Kidney capillary endothelial cell (primary cell): ENCODE measurements around the gene C11orf71.

Experiments used
- DNase-seq: peaks from one replicate; pipeline ENCODE4 v3.0.0-alpha.2; 2018; ENCODE audit warnings: low spot score

The C11orf71 gene, protein sequence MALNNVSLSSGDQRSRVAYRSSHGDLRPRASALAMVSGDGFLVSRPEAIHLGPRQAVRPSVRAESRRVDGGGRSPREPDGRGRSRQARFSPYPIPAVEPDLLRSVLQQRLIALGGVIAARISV

DNA sequence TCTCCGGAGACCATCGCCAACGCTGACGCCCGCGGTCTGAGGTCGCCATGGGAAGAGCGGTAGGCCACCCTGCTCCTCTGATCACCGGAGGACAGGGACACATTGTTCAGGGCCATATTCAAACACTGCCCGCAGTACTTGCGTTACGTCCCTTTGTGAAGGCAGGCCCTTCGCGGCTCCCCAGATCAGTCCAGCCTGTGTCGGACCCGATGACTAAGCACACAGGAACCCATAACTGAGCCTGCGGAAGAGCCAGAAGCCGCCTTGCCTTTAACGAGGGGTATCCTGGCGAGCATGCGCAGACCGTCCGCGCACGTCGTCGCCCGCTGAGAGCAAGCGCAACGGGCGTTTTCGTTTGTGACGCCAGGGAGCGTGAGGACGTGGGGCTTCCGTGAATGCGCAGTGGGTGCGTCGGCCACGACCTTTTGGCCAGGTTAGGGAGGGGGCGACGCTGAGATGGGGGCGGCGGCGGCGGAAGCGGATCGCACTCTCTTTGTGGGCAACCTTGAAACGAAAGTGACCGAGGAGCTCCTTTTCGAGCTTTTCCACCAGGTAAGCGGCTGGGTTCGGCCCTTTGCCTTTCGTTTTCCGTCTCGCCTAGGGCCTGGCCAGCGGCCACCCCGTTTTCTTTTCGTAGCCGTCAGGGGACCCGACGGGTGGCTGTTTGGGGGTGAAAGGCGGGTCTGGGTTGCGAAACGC is at the start of gene C11orf71, which contains the start of gene RBM7:
Gene C11orf71 (minus strand): TSS at position 296 of the 699 bp plus-strand sequence. CDS start 180 bp downstream, at position 116.
Gene RBM7 (plus strand): TSS at position 451 of the 699 bp plus-strand sequence. CDS start 6 bp downstream, at position 457.
- peak; percentile 96 for DNase-seq

DNA sequence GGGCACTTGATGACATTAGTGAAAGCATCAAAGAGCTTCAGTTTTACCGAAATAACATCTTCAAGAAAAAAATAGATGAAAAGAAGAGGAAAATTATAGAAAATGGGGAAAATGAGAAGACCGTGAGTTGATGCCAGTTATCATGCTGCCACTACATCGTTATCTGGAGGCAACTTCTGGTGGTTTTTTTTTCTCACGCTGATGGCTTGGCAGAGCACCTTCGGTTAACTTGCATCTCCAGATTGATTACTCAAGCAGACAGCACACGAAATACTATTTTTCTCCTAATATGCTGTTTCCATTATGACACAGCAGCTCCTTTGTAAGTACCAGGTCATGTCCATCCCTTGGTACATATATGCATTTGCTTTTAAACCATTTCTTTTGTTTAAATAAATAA is 49.5 kb upstream of the C11orf71 start:
- DNase-seq, result no peak

DNA sequence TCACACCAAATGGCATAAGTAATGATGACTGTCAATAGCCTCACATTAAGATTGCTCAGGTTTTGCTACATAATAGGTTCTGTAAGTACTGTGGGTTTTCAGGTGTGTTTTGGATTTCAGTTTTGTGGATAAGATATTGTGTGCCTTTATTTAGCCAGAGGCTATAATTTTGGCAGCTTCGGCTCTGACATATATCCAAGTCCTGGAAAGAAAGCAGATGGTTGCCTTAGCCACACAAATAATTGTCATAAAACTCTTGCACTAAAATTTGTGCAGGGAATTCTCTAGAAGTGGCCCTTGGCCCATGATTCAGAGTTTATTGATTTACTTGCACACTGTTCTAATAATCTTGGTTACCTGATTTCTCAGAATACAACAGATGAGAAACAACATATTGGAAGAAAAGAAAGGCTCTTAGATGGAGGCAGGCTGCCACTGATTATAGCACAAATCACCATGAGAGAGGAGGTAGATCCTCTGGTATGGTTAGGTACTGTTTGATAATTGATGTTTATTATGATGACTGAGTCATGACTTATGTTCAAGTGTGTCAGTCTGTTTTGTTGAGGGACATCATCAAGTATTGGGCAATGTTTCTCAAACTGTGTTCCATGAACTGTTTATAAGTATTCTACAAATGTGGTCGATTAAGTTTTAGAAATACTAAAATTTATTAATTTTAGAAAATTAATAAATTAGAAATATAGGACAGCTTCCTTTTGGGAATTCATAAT is 48.6 kb upstream of the C11orf71 start:
- no peak for DNase-seq

DNA sequence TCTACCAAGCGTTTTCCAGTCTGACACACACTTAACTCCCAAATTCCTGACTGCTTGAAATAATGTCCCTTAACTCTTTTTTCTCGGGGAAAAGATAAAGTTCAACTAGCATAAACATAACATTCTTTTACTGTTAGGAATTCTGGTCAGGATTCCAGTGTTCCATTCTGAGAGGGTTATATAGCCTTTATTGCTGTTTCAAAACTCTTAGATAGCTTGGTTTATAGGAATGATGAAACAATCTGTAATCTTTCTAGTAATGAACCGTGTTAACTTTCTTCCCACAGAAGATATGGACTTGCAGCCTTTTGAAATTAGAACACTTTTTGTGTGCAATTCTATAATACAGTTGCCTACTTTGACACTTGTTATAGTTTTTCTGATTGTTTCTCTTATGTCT is 47.6 kb upstream of the C11orf71 start:
- DNase-seq, result no peak

DNA sequence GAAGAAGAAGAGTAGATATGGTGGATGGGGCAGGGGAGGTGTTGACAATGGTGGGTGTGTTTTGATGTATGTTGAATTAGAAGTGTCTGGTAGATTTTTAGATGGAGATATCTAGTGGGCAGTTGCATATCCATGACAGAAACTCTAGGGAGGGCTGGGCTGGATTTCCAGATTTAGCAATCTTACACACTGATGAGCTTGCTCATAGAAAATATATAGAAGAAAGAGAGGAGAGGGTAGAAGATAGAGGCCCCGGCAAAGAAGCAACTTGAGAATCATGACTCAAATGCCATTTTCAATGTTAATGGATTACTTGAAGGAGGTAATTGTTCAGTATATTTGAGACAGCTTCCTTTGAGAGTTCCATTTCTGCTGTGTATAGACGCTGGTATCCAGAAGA is 47.1 kb upstream of the C11orf71 start:
- DNase-seq, result no peak

DNA sequence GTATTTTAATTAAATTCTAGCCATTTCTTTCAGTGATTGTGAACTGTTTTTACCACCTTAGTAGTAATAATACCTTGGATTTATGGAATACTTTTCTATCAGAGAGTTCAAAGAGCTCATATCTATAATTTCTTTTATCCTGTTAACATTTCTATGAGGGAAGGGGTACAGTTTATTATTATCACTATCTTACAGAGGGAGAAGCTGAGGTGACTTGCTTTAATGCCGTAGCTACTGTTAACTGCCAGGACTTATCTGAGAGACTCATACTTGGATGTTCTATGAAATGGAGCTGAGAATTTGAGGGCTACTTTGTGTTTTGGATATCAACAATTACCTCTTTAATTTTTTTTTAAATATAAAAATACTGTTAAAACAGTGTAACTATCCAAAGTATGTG is 42.2 kb upstream of the C11orf71 start:
- no peak for DNase-seq

DNA sequence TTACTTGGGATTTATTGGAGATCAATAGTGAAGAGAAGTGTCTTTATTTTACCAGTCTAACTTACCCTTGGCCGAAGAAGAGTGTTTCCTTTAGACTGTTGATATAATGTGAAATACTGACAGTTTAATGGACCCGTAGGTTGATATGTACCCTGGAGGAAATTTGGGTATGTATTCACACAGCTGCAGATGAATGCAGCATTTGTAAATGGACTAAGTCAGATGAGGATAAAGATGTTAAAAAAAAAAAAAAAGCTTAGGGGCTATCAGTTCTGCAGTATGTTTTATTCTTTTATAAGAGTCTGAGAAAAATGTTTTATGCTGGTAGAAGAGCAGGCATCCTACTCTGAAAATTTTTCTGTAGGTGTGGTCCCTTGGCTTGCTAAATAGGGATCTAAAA is 41.6 kb upstream of the C11orf71 start:
- DNase-seq, result no peak

DNA sequence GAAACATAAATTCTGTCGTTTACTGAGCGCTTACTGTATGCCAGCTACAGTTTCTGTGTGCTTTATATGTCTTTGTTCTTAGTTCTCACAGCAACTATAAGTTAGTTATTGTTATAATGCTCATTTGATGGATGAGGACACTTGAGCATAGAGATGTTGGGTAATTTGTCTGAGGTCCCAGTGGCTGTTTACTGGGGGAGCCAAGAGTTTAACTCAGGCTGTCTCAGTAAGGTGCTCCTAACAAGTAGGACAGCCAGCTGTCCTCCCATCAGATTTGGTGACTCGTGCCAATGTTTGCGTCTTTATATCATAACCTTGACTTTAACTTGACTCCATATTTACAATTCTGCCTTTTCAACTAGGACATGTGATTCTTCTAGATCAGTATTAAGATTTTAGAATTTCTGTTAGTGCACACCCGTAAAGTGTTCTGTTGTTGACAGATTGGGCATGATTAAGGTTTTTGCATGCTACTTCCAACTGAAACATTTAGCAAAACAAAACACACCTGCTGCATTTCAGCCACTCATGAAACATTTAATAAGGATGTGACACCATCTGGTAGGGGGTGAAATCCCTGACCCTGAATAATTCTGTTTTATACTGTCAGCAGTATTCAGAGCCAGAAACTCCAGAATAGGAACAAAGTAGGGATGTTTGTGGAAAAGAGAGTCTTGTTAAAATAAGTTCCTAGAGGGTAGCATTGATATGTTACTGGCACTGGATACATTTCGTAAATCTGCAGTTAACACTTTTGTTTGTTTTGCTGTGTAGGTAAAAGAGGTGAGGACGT is 40.9 kb upstream of the C11orf71 start:
- DNase-seq, result no peak

DNA sequence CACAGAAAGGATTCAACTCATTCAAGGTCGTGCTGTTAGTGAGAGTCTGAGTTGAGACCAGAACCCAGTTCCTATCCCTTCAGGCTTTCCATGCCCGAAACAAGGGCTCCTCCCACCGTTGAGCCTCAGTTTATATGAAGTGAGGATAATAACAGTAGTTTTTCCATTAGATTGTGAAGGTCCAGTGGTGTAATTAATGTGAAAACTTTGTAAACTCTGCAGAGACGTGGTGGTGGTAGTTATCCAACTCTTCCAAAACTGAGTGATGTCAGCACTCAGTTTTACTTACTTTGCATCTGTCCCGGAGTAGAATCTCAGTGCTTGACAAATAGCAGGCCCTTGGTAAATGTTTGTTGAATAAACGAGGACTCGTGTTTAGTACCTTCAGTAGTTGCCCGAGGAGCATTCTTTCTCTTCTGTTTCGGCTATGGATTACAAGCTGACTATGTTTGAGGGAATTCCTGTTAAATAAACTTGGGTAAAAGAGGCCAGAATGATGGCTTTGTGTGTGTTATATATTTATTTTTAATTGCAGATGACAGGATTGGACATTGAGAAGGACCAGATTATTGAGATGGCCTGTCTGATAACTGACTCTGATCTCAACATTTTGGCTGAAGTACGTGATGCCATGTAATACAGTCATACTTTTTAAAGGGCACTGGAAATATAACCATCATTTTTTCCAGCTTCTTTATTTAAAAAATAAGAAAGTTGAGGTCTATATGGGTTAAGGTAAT is 40.0 kb upstream of the C11orf71 start:
- no peak for DNase-seq

DNA sequence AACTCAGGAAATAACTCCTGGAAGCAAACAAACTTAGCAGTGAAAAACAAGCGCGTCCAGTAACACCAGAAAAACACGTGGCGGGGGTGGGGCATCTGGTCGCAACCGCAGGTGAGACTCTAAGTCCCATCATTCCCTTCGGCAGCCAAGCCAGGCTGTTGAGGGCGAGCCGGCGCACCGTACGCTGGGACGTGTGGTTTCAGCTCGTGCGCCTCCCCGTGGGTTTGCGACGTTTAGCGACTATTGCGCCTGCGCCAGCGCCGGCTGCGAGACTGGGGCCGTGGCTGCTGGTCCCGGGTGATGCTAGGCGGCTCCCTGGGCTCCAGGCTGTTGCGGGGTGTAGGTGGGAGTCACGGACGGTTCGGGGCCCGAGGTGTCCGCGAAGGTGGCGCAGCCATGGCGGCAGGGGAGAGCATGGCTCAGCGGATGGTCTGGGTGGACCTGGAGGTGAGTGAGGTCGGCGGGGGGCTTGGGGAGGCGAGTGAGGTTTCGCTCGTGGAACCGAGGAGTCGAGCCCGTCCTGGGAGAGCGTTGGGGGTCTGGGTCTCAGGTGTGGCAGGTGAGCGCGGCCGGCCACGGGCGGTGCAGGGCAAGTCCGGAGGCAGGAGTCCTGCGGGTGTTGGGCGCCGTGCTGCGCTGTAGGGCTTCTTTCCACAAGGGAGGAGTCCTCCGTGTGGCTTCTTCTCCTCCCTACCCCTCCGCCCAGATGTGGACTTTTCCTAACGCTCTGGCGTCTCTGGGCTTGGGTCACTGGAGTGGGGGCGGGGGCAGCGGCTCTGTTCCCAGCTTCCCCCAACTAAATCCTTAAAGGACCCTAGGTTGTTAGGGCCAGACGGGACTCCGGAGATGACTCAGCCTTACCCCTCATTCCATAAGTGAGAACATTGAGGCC is 39.2 kb upstream of the C11orf71 start, which contains the start of gene REXO2:
Gene REXO2 (plus strand): TSS at position 239 of the 892 bp plus-strand sequence. CDS start 62 bp downstream, at position 301.
- peak; percentile 84 for DNase-seq

DNA sequence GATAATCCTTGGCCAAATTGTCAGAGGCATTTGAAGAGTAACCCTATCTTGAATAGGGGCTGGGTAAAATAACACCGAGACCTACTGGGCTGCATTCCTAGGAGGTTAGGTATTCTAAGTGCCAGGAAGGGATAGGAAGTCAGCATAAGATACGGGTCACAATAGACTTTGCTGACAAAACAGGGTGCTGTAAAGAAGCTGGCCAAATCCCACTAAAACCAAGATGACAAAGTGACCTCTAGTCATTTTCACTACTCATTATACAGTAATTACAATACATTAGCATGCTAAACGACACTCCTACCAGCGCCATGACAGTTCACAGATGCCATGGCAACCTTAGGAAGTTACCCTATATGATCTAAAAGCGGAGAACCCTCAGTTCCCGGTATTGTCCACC is 38.0 kb upstream of the C11orf71 start:
- peak; percentile 4 for DNase-seq

DNA sequence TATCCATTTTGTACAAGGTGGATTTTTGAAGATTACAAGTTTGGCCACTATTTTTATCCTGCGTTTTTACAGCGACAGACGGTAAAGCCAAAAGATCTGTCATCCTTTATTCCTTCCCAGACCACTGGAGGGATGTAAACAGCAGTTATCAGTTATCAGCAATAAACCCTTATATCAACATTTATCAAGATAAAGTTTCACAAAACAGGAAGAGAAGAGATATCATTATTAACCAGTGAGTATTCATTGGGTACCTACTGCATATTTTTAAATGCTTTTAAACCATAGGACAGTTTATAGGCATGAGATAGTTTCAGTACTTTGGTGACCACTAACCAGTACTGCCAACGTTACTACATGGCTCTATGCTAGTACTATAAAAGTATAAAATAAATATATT is 33.1 kb upstream of the C11orf71 start:
- no peak for DNase-seq

DNA sequence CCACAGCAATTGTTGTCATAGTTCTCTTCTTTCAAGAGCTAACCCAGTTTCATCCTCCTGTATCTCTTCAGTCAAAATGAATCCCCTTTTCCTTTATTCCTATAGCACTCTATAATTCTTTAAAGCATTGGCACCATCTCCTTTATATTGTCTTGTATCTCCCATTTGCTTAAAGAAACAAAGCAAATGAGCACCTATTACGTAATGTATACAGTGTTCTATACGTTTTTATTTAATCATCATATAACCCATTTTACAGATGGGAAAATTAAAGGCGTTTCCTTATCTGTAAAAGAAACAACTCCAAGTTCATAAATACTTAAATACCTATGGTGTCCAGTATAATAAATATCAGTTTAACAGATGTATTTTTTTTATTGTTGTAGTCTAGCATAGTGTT is 32.6 kb upstream of the C11orf71 start:
- no peak for DNase-seq

DNA sequence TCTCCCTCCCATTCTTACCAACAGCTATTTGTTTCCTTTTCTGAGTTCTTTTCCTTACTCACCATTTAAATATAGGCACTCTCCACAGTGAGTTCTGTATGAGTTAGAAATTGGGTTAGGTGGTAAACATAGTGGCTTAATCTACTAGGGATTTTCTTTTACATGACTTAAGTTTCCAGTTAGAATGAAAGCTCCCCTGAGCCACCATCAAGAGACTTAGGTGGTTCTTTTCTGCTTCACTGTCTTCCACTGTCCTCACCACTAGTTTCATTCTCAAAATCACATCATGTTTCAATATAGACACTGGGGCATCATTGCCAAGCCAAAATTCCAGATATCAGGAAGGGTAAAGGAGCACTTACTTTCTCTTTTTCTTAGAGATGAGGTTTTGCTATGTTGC is 30.0 kb upstream of the C11orf71 start:
- DNase-seq, result no peak

DNA sequence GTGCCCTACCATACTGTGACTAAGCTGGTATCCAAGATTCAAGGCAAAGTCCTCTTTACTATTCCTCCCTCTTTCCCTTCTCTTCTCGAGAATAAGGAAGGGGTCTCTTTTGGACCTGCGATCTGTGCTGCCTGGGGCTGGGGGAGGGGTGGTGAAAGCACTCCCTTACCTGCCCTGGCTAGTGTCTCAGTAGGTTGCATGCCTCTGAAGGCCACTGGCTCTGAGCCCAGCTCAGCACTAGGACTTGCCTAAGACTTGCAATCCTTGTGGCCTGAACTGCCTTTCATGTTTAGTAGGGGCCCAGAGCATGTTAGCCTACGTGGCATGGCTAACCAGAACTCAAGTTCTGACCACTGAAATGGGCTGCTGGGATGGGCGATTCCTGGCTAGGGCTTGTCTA is 26.0 kb upstream of the C11orf71 start:
- no peak for DNase-seq

DNA sequence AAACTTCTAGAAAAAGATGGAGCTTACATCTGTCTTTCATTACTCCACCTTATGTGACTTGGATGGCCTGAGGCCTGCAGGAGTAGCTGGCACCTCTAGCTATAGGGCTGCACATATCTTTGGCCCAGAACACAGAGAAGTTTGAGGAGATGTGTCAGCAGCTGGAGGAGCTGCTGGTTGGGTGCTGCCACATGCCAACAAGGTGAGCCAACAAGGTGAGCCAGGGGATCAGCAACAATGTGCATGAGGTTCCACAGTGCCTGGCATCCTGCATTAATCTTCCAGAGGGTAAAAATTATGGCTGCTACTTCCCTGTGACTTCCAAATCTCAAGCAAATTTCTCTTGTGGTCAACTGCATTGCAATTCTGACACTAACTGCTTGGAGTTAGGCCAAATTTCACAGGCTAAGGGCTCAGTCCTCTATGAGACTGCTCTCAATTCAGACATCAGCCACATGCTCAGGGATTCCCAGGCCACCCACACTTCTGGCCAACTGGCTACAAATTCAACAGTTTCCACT is 16.2 kb upstream of the C11orf71 start:
- DNase-seq, result no peak

DNA sequence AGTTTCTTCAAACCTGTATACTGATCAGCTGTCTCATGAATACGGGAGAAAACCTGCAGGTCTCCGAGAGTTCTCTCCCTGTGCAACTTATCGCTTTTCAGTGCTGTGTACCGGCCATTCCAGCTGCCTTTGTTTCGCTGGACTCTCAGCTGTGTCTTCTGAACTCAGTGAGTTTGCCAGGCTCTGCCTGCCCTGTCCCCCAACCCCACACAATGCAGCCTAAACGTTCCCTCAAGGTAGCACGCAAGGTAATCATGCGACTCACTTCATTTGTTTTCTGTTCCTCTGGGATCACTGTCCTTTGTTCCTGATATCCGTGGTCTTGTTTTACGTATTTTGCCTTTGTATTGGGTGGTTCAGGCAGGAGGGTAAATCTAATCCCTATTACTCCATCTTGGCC is 13.6 kb upstream of the C11orf71 start:
- no peak for DNase-seq

DNA sequence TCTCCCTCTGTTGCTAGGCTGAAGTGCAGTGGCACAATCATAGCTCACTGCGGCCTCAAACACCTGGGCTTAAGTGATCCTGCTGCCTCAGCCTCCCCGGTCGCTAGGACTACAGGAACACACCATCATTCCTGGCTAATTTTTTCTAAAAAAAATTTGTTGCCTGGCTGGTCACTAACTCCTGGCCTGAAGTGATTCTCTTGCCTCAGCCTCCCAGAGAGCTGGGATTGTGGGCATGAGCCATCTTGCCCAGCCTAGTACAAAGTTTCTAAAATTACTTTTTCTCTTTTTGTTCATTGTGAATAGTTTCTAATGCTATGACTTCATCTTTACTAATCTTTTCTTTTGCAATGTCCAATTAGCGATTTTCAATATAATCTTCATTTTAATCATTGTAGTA is 12.6 kb upstream of the C11orf71 start:
- no peak for DNase-seq

DNA sequence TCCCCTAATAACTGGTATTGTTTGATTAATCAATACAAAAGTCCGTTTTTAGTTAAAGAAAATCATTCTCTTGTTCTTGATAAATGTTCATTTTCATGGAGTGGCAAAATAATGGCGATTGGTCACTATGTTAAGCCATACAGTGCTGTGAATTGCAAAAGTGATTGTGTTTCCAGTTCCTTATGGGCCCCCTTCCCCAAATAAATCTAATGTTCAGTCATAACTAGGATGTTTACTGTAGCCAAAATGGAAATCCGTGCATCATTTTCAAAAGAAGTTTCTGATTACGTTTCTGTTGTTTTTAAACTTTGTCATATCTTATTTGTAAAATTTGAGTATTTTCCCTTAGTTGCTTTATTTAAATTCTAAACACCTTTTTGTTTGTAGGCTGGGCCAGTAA is 1.0 kb upstream of the C11orf71 start:
- peak; percentile 16 for DNase-seq

DNA sequence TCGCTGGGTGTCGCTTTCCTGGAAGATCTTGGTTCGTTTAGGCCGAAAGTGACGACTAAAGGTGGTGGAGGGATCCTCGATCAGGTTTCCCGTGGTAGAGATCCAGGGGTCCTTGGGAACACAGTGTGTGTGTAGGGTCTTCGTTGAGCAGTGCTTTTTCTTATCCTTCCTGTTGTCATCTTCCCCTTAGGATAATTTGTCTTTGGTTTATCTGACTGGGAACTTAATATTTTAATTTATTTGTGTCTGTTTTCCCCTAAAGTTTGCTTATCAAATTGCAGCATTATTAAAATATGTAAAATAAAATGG is 558 bp upstream of the C11orf71 start:
- DNase-seq, result no peak
